HG02623 (cell line): Measurements from ENCODE around the gene CLDN25.
"Not testable (repeated sequence)": the region's sequence is repeated elsewhere in the genome, so short reads cannot be mapped to it uniquely, and the experiment has no call there.

Source experiments
- ATAC-seq: cut with Tn5 transposase; IDR thresholded peaks from one replicate; pipeline ENCODE4 v1.9.1; 2021; ENCODE audit warnings: moderate library complexity; ENCODE audit not compliant: unreplicated experiment

The CLDN25 gene

DNA sequence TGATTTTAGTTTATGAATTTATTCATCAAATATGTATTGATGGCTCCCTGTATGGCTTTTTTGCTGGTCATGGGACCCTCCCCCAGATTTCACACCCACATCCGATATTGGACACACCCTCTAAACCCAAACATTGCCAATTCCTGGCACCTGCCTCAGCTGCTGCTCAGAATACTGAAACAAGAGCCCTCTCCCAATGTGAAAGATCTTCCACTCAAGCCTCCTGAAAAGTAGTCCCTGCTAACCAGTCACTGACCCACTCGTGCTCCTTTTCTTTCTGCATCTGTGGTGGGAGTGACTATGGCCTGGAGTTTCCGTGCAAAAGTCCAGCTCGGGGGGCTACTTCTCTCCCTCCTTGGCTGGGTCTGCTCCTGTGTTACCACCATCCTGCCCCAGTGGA, at the start of gene CLDN25:
CLDN25 (plus strand) TSS at position 301 of the 400 bp plus-strand sequence; CDS start at position 301, 0 bp downstream.
- no peak for ATAC-seq

DNA sequence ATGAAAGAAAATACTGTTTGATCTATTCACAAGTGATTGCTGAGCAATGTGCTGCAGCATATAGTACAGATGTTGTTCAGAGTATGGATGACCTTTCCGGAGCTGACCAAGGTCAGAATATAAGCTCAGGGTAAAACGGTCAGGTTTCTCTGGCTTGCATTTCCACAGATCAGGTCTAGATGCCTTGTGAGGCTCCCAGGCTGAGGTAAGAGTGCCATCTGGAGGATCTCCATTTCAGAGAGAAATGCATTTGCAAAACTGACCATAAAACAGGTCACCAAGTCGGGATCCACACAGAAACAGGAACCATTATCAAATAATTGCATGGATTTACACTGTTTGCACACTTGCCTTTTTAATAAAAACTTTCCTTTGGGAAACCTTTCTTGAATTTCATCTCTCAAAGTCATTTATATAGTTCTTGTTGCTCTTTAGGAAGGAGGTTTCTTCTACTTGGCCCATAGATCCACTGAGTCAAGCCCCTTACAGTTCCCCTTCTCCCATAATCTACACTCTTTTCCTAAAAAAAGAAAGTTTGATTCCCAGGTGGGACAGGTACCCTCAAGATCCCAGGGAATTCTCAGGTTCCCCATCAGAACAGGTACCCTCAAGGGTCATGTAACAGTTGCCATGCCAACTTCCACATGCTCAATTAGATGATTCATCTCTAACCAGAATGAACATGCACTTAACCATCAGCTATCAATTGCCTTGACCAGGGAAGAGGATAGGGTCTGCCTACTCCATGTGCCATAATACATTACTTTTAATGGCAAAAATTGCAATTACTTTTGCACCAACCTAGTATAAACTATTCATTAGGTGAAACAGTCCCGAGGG, 48.5 kb upstream of the CLDN25 start:
- ATAC-seq: no peak

- no peak for ATAC-seq
These were observed 47.5 kb upstream of the CLDN25 start for GRCh38 chr11:113732092-113732491.

DNA sequence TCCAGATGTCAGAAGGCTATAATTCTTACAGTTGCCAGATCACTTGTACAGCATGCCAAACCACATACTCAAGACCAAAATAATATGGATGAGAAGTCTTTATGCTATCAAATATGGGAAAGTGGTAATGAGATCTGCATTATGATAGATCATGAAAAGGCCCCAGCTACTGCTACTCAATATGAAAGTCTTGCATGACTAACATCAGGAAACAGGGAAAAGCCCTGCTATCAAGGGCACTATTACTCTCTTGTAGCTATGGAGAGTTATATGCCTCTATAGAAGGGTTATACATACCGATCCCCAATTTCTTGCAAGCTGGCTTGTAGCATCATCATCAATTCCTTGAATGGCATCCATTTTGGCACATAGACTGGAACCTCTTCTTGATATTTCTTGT, 43.3 kb upstream of the CLDN25 start:
- ATAC-seq: no peak

- ATAC-seq: no peak
These were observed 26.7 kb upstream of the CLDN25 start for GRCh38 chr11:113752932-113753331.

GRCh38 chr11:113760241-113760640, 19.4 kb upstream of the CLDN25 start:
- no peak for ATAC-seq

DNA sequence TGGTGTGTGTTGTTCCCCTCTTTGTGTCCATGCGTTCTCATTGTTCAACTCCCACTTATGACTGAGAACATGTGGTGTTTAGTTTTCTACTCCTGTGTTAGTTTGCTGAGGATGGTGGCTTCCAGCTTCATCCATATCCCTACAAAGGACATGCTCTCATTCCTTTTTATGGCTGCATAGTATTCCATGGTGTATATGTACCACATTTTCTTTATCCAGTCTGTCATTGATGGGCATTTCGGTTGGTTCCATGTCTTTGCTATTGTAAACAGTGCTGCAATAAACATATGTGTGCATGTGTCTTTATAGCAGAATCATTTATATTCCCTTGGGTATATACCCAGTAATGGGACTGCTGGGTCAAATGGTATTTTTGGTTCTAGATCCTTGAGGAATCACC, 16.6 kb upstream of the CLDN25 start:
- ATAC-seq: not testable (repeated sequence)

DNA sequence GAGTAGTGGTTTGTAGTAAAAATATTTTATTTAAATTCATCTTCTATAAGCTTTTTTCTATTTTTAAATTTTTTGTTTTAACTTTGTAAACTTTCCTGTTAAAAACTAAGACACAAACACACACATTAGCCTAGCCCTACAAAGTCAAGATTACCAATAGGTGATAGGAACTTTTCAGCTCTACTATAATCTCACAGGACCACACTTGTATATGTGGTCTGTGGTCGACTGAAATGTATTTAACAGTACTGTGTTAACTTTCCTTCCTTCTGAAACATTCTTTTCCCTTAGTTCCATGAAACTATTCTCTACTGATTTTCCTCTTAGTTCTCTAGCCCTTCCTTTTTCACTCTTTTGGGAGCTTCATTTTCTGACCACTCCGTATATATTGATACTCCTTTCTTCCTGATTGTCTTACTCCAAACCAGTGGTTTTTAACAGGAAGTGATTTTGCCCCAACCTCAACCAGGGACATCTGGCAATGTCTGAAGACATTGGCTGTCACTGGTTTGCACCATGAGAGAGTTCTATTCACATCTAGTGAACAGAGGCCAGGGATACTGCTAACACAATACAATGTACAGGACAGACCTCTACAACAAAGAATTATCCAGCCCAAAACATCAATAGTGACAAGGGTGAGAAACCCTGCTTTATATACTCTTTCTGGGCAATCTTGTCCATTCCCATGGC, 14.9 kb upstream of the CLDN25 start:
- no peak for ATAC-seq

DNA sequence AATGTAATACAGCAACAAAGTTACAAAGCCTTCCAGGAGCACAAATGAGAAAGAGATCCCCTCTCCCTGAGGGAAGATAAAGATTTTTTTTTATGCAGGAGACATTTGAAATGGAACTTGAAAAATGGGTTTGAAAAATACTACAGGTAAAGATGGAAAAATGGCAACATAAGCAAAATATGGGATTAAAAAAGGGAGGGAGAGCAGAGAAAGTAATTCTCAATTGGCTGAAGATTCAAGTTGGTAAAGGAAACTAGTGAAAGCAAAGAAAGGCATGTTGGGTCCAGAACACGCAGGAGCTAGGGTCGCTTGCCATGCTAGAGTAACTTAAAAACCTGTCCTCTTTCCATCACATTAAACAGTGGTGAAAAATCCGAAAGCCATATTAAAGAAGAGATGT, 7.6 kb upstream of the CLDN25 start:
- ATAC-seq: no peak

- ATAC-seq: no peak
These were observed 6.5 kb upstream of the CLDN25 start for GRCh38 chr11:113773092-113773415.

- ATAC-seq: peak; percentile 97
These were observed 6.0 kb upstream of the CLDN25 start, which contains the start of gene ZW10 for GRCh38 chr11:113773416-113774173. TSS of gene ZW10 (minus strand) at chr11:113773692. CDS start at chr11:113773666, 26 bp downstream.

GRCh38 chr11:113774174-113774503, 5.5 kb upstream of the CLDN25 start:
- no peak for ATAC-seq

GRCh38 chr11:113778111-113778910, 1.3 kb upstream of the CLDN25 start:
- ATAC-seq: no peak

DNA sequence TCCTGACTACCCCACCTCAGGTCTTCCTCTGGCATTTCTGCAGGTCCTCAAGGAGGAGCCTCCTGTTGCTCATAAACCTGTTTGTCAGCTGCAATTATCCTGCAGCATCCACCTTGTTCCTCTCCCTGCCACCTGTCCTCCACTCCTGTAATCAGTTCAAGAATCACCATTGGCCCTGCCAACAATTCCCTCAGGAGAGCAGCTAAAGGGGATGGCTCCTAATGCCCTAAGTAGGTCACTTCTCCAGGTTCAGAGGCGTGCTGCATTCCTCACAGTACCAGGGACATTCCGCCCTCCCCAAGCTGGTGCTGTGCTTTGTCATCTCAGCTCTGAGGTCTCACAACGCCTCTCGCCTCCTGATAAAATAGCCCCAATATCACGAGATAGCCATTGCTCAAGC, 2.1 kb downstream of the CLDN25 start:
- ATAC-seq: no peak

GRCh38 chr11:113782134-113782533, 2.5 kb downstream of the CLDN25 start:
- ATAC-seq: no peak

- not testable (repeated sequence) for ATAC-seq
These were observed 9.4 kb downstream of the CLDN25 start for GRCh38 chr11:113789016-113789415.

- ATAC-seq: no peak
These were observed 10.2 kb downstream of the CLDN25 start for GRCh38 chr11:113789675-113790320.

GRCh38 chr11:113796663-113797259, 17.2 kb downstream of the CLDN25 start:
- no peak for ATAC-seq

DNA sequence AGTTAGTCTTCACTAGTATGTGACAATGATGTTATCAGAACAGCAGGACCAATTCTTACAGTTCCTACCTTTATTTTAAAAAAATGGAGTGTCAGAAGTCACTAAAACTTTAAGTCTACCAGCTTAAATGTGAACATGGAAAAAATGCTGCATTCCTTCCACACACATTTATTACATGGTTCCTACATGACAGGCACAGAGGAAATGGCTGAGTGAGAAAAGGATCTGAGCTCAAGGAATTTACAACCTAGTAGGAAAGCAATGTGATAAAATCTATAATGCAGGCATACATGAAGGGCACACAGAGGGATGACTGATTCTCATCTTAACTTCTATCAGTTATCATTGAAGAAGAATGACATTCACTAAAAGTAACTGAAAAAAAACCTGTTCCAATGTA, 23.0 kb downstream of the CLDN25 start:
- ATAC-seq: no peak

GRCh38 chr11:113805640-113806039, 26.0 kb downstream of the CLDN25 start:
- no peak for ATAC-seq
